Pons (tissue), 1 donor: Measurements from ENCODE around the gene PACRGL.
A peak's percentile ranks its signal among the peaks of the same experiment; 100 is the strongest.
"Not testable (repeated sequence)": the region's sequence is repeated elsewhere in the genome, so short reads cannot be mapped to it uniquely, and the experiment has no call there.

Experiments
- DNase-seq: peaks from one replicate; pipeline ENCODE4 v3.0.0-alpha.2; 2016; ENCODE audit warnings: low spot score

Gene PACRGL

DNA sequence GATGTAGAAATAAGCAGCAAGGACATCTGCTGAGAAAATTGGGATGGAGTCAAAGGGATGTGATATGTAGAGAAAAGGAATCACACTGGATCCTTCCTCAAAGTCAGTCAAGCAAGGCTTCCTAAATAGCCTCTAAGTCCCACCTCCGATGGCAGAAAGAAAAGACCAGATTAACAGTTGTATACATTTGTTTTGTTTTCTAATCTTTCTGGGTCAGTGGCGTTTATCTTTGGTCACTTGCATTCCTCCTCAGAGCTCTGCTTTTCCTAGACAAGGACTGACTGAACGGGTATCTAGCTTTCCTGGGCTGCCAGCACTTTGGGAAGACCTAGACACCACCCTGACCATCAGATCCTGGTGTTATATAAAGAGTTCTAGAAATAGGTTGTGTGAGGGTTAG is 23.2 kb downstream of the PACRGL start:
- DNase-seq: no peak

- DNase-seq: no peak
These were observed 24.7 kb downstream of the PACRGL start for GRCh38 chr4:20724915-20725314.

- DNase-seq: no peak
These were observed 35.7 kb downstream of the PACRGL start for GRCh38 chr4:20735931-20736330.

- DNase-seq: not testable (repeated sequence)
These were observed 45.7 kb downstream of the PACRGL start for GRCh38 chr4:20746000-20746399.

- DNase-seq: no peak
These were observed 52.4 kb downstream of the PACRGL start for GRCh38 chr4:20752641-20753040.

GRCh38 chr4:20754036-20754435 is 53.8 kb downstream of the PACRGL start:
- peak; percentile 42 for DNase-seq

GRCh38 chr4:20760053-20760452 is 59.8 kb downstream of the PACRGL start:
- DNase-seq: no peak

DNA sequence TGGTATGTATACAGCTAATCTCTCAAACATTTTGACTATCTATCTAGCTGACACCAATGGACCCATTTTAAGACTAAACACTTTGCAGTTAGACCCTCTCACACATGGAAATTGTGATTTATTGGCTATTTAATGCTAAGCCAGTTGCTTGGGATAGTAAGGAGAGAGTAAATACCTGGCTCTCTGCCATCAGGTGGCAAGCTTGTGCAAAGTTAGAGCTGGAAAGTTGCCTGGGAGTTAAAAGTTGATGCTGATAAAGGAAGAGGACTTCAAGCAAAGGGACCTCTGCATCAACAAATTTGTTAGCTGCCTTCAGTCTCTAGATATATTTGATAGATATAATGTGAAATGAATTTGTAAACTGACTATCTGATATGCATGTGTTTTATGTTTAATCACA is 61.1 kb downstream of the PACRGL start:
- no peak for DNase-seq

DNA sequence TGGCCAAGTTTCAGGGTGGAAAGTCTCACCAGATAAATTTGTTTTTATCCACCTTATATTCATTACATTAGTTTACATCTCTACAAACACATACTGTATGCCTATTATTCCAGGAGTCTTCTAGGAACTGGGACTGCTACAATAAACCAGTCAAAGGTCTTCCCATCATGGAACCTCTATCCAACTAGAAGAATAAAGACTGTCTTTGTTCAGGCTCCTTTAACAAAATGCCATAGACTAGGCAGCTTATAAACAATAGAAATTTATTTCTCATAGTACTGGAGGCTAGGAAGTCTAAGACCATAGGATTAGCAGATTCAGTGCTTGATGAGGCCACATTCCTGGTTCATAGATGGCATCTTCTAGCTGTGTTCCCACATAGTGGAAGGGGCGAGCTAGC is 61.6 kb downstream of the PACRGL start:
- peak; percentile 38 for DNase-seq

DNA sequence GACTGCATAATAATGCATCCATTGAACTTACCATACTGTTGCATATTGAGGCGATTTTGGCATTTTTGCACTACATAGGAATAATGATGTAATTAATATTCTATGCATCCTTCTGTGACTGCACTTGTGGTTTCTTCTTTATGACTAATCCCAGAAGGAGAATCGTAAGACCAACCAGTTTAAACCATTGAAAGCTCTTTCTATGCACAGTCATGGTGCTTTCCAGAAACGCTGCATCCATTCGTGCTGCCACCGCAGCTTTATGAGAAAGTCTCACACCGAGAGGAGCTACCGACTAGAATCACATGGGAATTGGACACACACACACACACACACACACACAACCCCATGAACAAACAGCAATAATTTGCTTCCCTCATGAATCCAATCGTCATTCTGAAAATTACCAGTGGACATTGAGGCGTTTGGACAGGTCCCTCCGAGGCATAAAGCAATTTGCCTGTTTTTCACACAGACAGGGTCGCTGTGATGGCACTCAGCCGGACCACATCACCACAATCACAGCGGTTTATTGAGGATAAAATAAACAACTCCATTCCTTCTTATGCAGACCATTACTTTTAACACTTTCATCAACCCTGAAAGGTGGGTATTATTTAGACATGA is 64.2 kb downstream of the PACRGL start:
- no peak for DNase-seq

GRCh38 chr4:20773144-20773997 is 73.1 kb downstream of the PACRGL start:
- peak; percentile 70 for DNase-seq

GRCh38 chr4:20778896-20779295 is 78.6 kb downstream of the PACRGL start:
- no peak for DNase-seq

- not testable (repeated sequence) for DNase-seq
These were observed 82.9 kb downstream of the PACRGL start for GRCh38 chr4:20783134-20783533.

- no peak for DNase-seq
These were observed 87.8 kb downstream of the PACRGL start for GRCh38 chr4:20787940-20788665.
